Smooth muscle cell (in vitro differentiated cells): ENCODE measurements around the gene SGPP2. TPM values are rescaled to one million over a fixed set of nuclear protein-coding genes. Genes with fewer than 3 reads are reported as not detected.

Source experiments
- DNase-seq: peaks from one replicate; lab custom pipeline; 2025; ENCODE audit not compliant: unreplicated experiment; lab: John Stamatoyannopoulos, UW
- H2AFZ ChIP-seq: fragments of 200-600 bp; sonication (generic); 2 replicates; pipeline ENCODE4 v1.6.0; 2016; ENCODE audit warnings: antibody characterized with exemption, low read depth, mild to moderate bottlenecking
- H3F3A ChIP-seq: fragments of 200-600 bp; sonication (generic); 2 replicates; pipeline ENCODE4 v1.6.0; 2017; ENCODE audit warnings: antibody characterized with exemption, low read depth
- H3K27ac ChIP-seq: fragments of 200-600 bp; sonication (generic); 2 replicates; pipeline ENCODE4 v1.5.1; 2016; ENCODE audit warnings: low read depth, mild to moderate bottlenecking
- H3K27me3 ChIP-seq: fragments of 200-600 bp; sonication (generic); 2 replicates; pipeline ENCODE4 v1.6.1; 2016; ENCODE audit warnings: low read depth, mild to moderate bottlenecking
- H3K36me3 ChIP-seq: fragments of 200-600 bp; sonication (generic); 2 replicates; pipeline ENCODE4 v1.5.1; 2016; ENCODE audit warnings: low read depth
- H3K4me1 ChIP-seq: fragments of 200-600 bp; sonication (generic); 2 replicates; pipeline ENCODE4 v1.5.1; 2016; ENCODE audit warnings: low read depth
- H3K4me2 ChIP-seq: fragments of 200-600 bp; sonication (generic); 2 replicates; pipeline ENCODE4 v1.6.0; 2016; ENCODE audit warnings: mild to moderate bottlenecking
- H3K4me3 ChIP-seq: fragments of 200-600 bp; sonication (generic); 2 replicates; pipeline ENCODE4 v1.5.1; 2016; ENCODE audit warnings: mild to moderate bottlenecking
- H3K79me2 ChIP-seq: fragments of 200-600 bp; sonication (generic); 2 replicates; pipeline ENCODE4 v1.6.0; 2016; ENCODE audit warnings: low read depth, mild to moderate bottlenecking
- H3K9ac ChIP-seq: fragments of 200-600 bp; sonication (generic); 2 replicates; pipeline ENCODE4 v1.6.0; 2016; ENCODE audit warnings: low read depth
- H3K9me3 ChIP-seq: fragments of 200-600 bp; sonication (generic); replicated peaks from 2 replicates; pipeline ENCODE4 v1.5.1; 2016; ENCODE audit warnings: low read depth
- H4K20me1 ChIP-seq: fragments of 200-600 bp; sonication (generic); 2 replicates; pipeline ENCODE4 v1.6.0; 2016; ENCODE audit warnings: low read depth
- WGBS: methylation state at CpG from one replicate; pipeline ENCODE4 v1.1.7; 2016; ENCODE audit warnings: low lambda C conversion rate; 5-methylcytosine and 5-hydroxymethylcytosine counted together
- polyA plus RNA-seq: library from polyadenylated mRNA; unstranded; fragments of >200 nt; fragmentation: Nextera tagmentation; extraction: Ambion mirVana; gene quantifications from 2 replicates; pipeline ENCODE4 v1.2.1, GENCODE V29; 2016
- small RNA-seq: library from RNA; depleted of rRNA; stranded (forward); fragments of <200 nt; gene quantifications from one replicate; pipeline ENCODE3, GENCODE V24; 2014
- total RNA-seq: library from RNA; depleted of rRNA; stranded (reverse); fragments of >200 nt; gene quantifications from 2 replicates; pipeline ENCODE4 v1.2.3, GENCODE V29; 2014
- TF ChIP-seq, protein P1 (sequence below): fragments of 200-600 bp; sonication (generic); IDR thresholded peaks from 2 replicates; pipeline ENCODE4 v1.5.1; 2017; ENCODE audit warnings: borderline replicate concordance, mild to moderate bottlenecking, antibody characterized with exemption; ENCODE audit not compliant: insufficient read depth, poor library complexity, severe bottlenecking

The SGPP2 gene
- total and polyA plus RNA-seq, 2 experiments from 2014 or later = 0.66 to 1.4 TPM

DNA sequence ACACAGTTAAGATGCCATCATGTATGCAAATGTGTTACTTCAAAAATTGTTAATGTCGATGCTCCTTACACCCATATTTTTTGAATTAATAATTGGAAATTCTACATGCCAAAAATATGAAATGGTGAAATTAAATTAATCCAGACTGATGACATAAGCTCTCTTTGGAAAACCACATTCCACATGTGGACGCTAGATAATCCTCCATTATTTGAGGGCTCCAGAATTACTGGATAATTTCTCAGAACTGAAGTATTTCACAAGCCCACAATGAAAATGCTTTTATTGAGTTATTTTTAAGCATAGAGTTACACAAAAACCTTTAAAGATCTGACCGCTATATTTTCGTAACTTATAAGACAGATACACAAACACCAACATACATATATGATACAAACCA lies 183.7 kb downstream of the SGPP2 start:
- DNase-seq = no peak
- Histone ChIP-seq H4K20me1 (peaks cover 17% of the 10 kb centered on the region), H3K9ac (no peak overlapping the region), H3K27me3 (no peaks in the 10 kb centered on the region), H3K4me2 (no peak overlapping the region), H3K4me1 (no peaks in the 10 kb centered on the region), H3K79me2 (no peaks in the 10 kb centered on the region), H3K9me3 (no peaks in the 10 kb centered on the region), H3K36me3 (peaks cover 12% of the 10 kb centered on the region), H3F3A (no peaks in the 10 kb centered on the region), H3K4me3 (no peak overlapping the region), H2AFZ (no peak overlapping the region), H3K27ac (no peak overlapping the region)
- WGBS = 65% methylated on average over 4 of the region's 4 CpGs
- TF ChIP-seq, protein P1, sequence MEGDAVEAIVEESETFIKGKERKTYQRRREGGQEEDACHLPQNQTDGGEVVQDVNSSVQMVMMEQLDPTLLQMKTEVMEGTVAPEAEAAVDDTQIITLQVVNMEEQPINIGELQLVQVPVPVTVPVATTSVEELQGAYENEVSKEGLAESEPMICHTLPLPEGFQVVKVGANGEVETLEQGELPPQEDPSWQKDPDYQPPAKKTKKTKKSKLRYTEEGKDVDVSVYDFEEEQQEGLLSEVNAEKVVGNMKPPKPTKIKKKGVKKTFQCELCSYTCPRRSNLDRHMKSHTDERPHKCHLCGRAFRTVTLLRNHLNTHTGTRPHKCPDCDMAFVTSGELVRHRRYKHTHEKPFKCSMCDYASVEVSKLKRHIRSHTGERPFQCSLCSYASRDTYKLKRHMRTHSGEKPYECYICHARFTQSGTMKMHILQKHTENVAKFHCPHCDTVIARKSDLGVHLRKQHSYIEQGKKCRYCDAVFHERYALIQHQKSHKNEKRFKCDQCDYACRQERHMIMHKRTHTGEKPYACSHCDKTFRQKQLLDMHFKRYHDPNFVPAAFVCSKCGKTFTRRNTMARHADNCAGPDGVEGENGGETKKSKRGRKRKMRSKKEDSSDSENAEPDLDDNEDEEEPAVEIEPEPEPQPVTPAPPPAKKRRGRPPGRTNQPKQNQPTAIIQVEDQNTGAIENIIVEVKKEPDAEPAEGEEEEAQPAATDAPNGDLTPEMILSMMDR = no peak

DNA sequence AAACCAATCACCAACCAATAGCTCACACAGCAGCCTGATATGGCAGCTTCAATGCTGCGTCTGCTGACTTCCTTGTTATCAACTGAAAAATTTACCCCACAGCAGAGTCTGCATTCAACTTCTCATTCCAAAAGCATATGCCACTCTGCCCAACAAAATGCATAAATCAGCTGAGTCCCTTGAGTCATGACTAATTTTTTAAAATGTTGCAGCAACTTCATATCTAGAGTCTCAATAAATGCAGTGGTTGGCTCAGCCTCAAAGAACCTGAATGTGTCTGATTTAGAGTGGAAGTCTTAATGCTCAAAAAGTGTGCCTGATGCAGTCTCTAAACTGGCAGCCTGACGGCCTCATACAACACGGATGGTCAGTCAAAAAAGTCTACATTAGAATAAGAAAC lies 185.0 kb downstream of the SGPP2 start:
- Histone ChIP-seq H3K4me1 (no peaks in the 10 kb centered on the region), H3K79me2 (no peaks in the 10 kb centered on the region), H3K27ac (no peak overlapping the region), H3K9me3 (no peaks in the 10 kb centered on the region), H3K4me2 (no peak overlapping the region), H3K36me3 (peaks cover 15% of the 10 kb centered on the region), H3K4me3 (no peak overlapping the region), H3K9ac (no peak overlapping the region), H3F3A (no peaks in the 10 kb centered on the region), H2AFZ (no peak overlapping the region), H3K27me3 (no peaks in the 10 kb centered on the region), H4K20me1 (peaks cover 17% of the 10 kb centered on the region)
- TF ChIP-seq, protein P1 = no peak
- 82% methylated on average over 3 of the region's 3 CpGs for WGBS
- DNase-seq = no peak

Small RNA genes within 50 kb of the gene (small RNA-seq; reads per million reads assigned to genes)
- gene RF00019 = not detected
- gene RNU6-619P = not detected

Other genes with a start within 250 kb of the SGPP2 start
- 0.94 TPM in 1 of 2 replicates, not detected in the other for gene PAX3, start 125.5 kb upstream of the SGPP2 start, total RNA-seq
- gene PAX3, start 125.5 kb upstream of the SGPP2 start, polyA plus RNA-seq = not detected in 2 replicates
- gene FARSB, start 231.5 kb downstream of the SGPP2 start, total RNA-seq = 20.3 and 25.7 TPM in 2 replicates
- gene FARSB, start 231.5 kb downstream of the SGPP2 start, polyA plus RNA-seq = 27.0 and 32.4 TPM in 2 replicates
- not detected in 2 replicates for gene MOGAT1, start 247.1 kb downstream of the SGPP2 start, total RNA-seq
- 0.25 TPM in 1 of 2 replicates, not detected in the other for gene MOGAT1, start 247.1 kb downstream of the SGPP2 start, polyA plus RNA-seq